Activated CD4-positive, alpha-beta T cell treated with anti-CD3 and anti-CD28 coated beads, Interleukin-2, amount 50 U/mL, for 24 hours (primary cell): Measurements from ENCODE around the gene PSMB4.
"Not testable (repeated sequence)": the region's sequence is repeated elsewhere in the genome, so short reads cannot be mapped to it uniquely, and the experiment has no call there.

Source experiments
- DNase-seq, 2 donors: peaks; one replicate each; pipeline ENCODE4 v3.0.0-alpha.2; 2020; ENCODE audit warnings: low read depth in 1 of 2, low spot score in 1 of 2

Gene PSMB4

GRCh38 chr1:151386002-151386401 lies 13.4 kb upstream of the PSMB4 start:
- DNase-seq: no peak

- DNase-seq: not testable (repeated sequence)
These were observed 8.9 kb upstream of the PSMB4 start for GRCh38 chr1:151390221-151391078.

GRCh38 chr1:151391079-151391563 lies 8.3 kb upstream of the PSMB4 start:
- DNase-seq: no peak

GRCh38 chr1:151393583-151393982 lies 5.8 kb upstream of the PSMB4 start:
- no peak for DNase-seq

- not testable (repeated sequence) for DNase-seq
These were observed 3.1 kb upstream of the PSMB4 start for GRCh38 chr1:151396265-151396664.

- DNase-seq: no peak
These were observed 1.9 kb downstream of the PSMB4 start for GRCh38 chr1:151401125-151401788.

GRCh38 chr1:151401860-151402259 lies 2.5 kb downstream of the PSMB4 start:
- DNase-seq: no peak

- DNase-seq: no peak
These were observed 3.4 kb downstream of the PSMB4 start for GRCh38 chr1:151402764-151403163.

GRCh38 chr1:151403612-151404011 lies 4.2 kb downstream of the PSMB4 start:
- no peak for DNase-seq

GRCh38 chr1:151405187-151405951 lies 6.0 kb downstream of the PSMB4 start:
- no peak for DNase-seq

GRCh38 chr1:151406176-151406575 lies 6.8 kb downstream of the PSMB4 start:
- DNase-seq: no peak

GRCh38 chr1:151407304-151407703 lies 7.9 kb downstream of the PSMB4 start:
- DNase-seq: no peak

GRCh38 chr1:151408891-151409290 lies 9.5 kb downstream of the PSMB4 start:
- no peak for DNase-seq

- DNase-seq: no peak
These were observed 12.5 kb downstream of the PSMB4 start for GRCh38 chr1:151411884-151412283.

- DNase-seq: no peak
These were observed 16.9 kb downstream of the PSMB4 start for GRCh38 chr1:151416231-151416630.

GRCh38 chr1:151418081-151418480 lies 18.7 kb downstream of the PSMB4 start:
- DNase-seq: no peak

GRCh38 chr1:151419819-151420218 lies 20.4 kb downstream of the PSMB4 start:
- DNase-seq: no peak

- no peak for DNase-seq
These were observed 25.7 kb downstream of the PSMB4 start for GRCh38 chr1:151425103-151425502.

GRCh38 chr1:151428068-151428467 lies 28.7 kb downstream of the PSMB4 start:
- no peak for DNase-seq

GRCh38 chr1:151433827-151434226 lies 34.5 kb downstream of the PSMB4 start:
- not testable (repeated sequence) for DNase-seq

GRCh38 chr1:151435174-151435573 lies 35.8 kb downstream of the PSMB4 start:
- no peak for DNase-seq

GRCh38 chr1:151436985-151437384 lies 37.6 kb downstream of the PSMB4 start:
- DNase-seq: no peak
